Measurements from ENCODE around the gene PLCB4. TPM values are rescaled to one million over a fixed set of nuclear protein-coding genes. Genes with fewer than 3 reads are reported as not detected.

PLCB4 gene
- total RNA-seq, 1 experiment from 2014 or later, result 0.91 TPM

- Mint-ChIP-seq H3K27me3 (ENCODE audit: insufficient read depth, unreplicated experiment) (no peaks in the 10 kb centered on the region), H3K4me1 (ENCODE audit: insufficient read depth, unreplicated experiment) (peaks cover 17% of the 10 kb centered on the region), H3K36me3 (ENCODE audit: insufficient read depth, unreplicated experiment) (peaks cover 6% of the 10 kb centered on the region), H3K9me3 (ENCODE audit: unreplicated experiment) (no peaks in the 10 kb centered on the region), H3K4me3 (ENCODE audit: unreplicated experiment) (no peak overlapping the region), H3K27ac (ENCODE audit: low read depth, unreplicated experiment) (peak overlapping the region; percentile 16)
- BruUV-seq (replicated peaks), result no TSS peak
- ChIA-PET POLR2A (no interaction called here), CTCF (interaction anchor here (0.7 to 2.1 kb wide), 3 partner anchors 9 to 267 kb away, joined by 3 to 8 read pairs (median 6); no protein-coding TSS in a partner anchor)
- intact Hi-C loops (cut with micrococcal nuclease), result loop anchor here (10.0 kb wide), 1 partner anchor 64 kb away; no protein-coding TSS in a partner anchor
- DNase-seq (ENCODE audit: unreplicated experiment), result no peak
- no peak for TF ChIP-seq CTCF (IDR thresholded peaks at IDR 0.05; ENCODE audit: unreplicated experiment)
These were observed 52.3 kb downstream of the PLCB4 start for GRCh38 chr20:9121211-9121610.

GRCh38 chr20:9122571-9122970 is 53.7 kb downstream of the PLCB4 start:
- CTCF ChIA-PET, result no interaction called here
- no TSS peak for BruUV-seq (replicated peaks)
- Mint-ChIP-seq H3K27ac (ENCODE audit: low read depth, unreplicated experiment) (no peak overlapping the region), H3K36me3 (ENCODE audit: insufficient read depth, unreplicated experiment) (peaks cover 6% of the 10 kb centered on the region), H3K4me1 (ENCODE audit: insufficient read depth, unreplicated experiment) (peaks cover 20% of the 10 kb centered on the region), H3K4me3 (ENCODE audit: unreplicated experiment) (no peak overlapping the region), H3K9me3 (ENCODE audit: unreplicated experiment) (no peaks in the 10 kb centered on the region), H3K27me3 (ENCODE audit: insufficient read depth, unreplicated experiment) (no peaks in the 10 kb centered on the region)
- POLR2A ChIA-PET, result interaction anchor here (0.7 to 1.1 kb wide), 3 partner anchors 10 to 92 kb away, joined by 3 to 4 read pairs (median 3); no protein-coding TSS in a partner anchor
- no peak for DNase-seq (ENCODE audit: unreplicated experiment)
- no peak for TF ChIP-seq CTCF (IDR thresholded peaks at IDR 0.05; ENCODE audit: unreplicated experiment)
- intact Hi-C loops (cut with micrococcal nuclease), result loop anchor here (10.0 kb wide), 1 partner anchor 62 kb away; no protein-coding TSS in a partner anchor

GRCh38 chr20:9126527-9126926 is 57.6 kb downstream of the PLCB4 start:
- Mint-ChIP-seq H3K27ac (ENCODE audit: low read depth, unreplicated experiment) (no peak overlapping the region), H3K36me3 (ENCODE audit: insufficient read depth, unreplicated experiment) (no peaks in the 10 kb centered on the region), H3K27me3 (ENCODE audit: insufficient read depth, unreplicated experiment) (no peaks in the 10 kb centered on the region), H3K4me3 (ENCODE audit: unreplicated experiment) (no peak overlapping the region), H3K9me3 (ENCODE audit: unreplicated experiment) (no peaks in the 10 kb centered on the region), H3K4me1 (ENCODE audit: insufficient read depth, unreplicated experiment) (peaks cover 4% of the 10 kb centered on the region)
- BruUV-seq (replicated peaks), result no TSS peak
- no peak for TF ChIP-seq CTCF (IDR thresholded peaks at IDR 0.05; ENCODE audit: unreplicated experiment)
- ChIA-PET CTCF (no interaction called here), POLR2A (interaction anchor here (0.8 to 1.5 kb wide), 2 partner anchors 27 to 88 kb away, joined by 3 to 5 read pairs; no protein-coding TSS in a partner anchor)
- intact Hi-C loops (cut with micrococcal nuclease), result loop anchor here (10.0 kb wide), 1 partner anchor 58 kb away; no protein-coding TSS in a partner anchor
- DNase-seq (ENCODE audit: unreplicated experiment), result no peak

GRCh38 chr20:9128568-9128967 is 59.7 kb downstream of the PLCB4 start:
- Mint-ChIP-seq H3K9me3 (ENCODE audit: unreplicated experiment) (no peaks in the 10 kb centered on the region), H3K27me3 (ENCODE audit: insufficient read depth, unreplicated experiment) (no peaks in the 10 kb centered on the region), H3K4me1 (ENCODE audit: insufficient read depth, unreplicated experiment) (peaks cover 4% of the 10 kb centered on the region), H3K36me3 (ENCODE audit: insufficient read depth, unreplicated experiment) (no peaks in the 10 kb centered on the region), H3K27ac (ENCODE audit: low read depth, unreplicated experiment) (no peak overlapping the region), H3K4me3 (ENCODE audit: unreplicated experiment) (no peak overlapping the region)
- CTCF ChIA-PET, result no interaction called here
- no peak for DNase-seq (ENCODE audit: unreplicated experiment)
- BruUV-seq (replicated peaks), result no TSS peak
- intact Hi-C loops (cut with micrococcal nuclease), result loop anchor here (10.0 kb wide), 1 partner anchor 56 kb away; no protein-coding TSS in a partner anchor
- TF ChIP-seq CTCF (IDR thresholded peaks at IDR 0.05; ENCODE audit: unreplicated experiment), result no peak
- POLR2A ChIA-PET, result no interaction called here

All from MCF 10A (cell line).